ENCODE measurements around the gene PHRF1.
"Not testable (repeated sequence)": the region's sequence is repeated elsewhere in the genome, so short reads cannot be mapped to it uniquely, and the experiment has no call there.

Gene PHRF1

GRCh38 chr11:639332-639955 lies 63.2 kb downstream of the PHRF1 start:
- H3K9ac ChIP-seq (ENCODE audit: low read depth, low read length): peak overlapping the region; percentile 12; the same call in 1 of the 2 replicates
- H3K9me3 ChIP-seq (ENCODE audit: insufficient read depth, low read depth, low read length): no peaks in the 10 kb centered on the region
- peak overlapping the region; percentile 62; the same call in 1 of the 2 replicates for H3K4me3 ChIP-seq (ENCODE audit: low read length)
- peaks cover 70% of the 10 kb centered on the region for H3K27me3 ChIP-seq (ENCODE audit: insufficient read depth, low read length)
- peaks cover 4% of the 10 kb centered on the region; the same call in 1 of the 2 replicates for H3K4me1 ChIP-seq (ENCODE audit: insufficient read depth, low read length)
- H3K36me3 ChIP-seq (ENCODE audit: insufficient read depth, low read depth, low read length): no peaks in the 10 kb centered on the region
- no peak overlapping the region for H3K27ac ChIP-seq (ENCODE audit: low read length)

- H3K9ac ChIP-seq (ENCODE audit: low read depth, low read length): no peak overlapping the region
- H3K9me3 ChIP-seq (ENCODE audit: insufficient read depth, low read depth, low read length): no peaks in the 10 kb centered on the region
- H3K4me3 ChIP-seq (ENCODE audit: low read length): peak overlapping the region; percentile 26; the same call in 1 of the 2 replicates
- H3K27ac ChIP-seq (ENCODE audit: low read length): no peak overlapping the region
- peaks cover 4% of the 10 kb centered on the region; the same call in 1 of the 2 replicates for H3K4me1 ChIP-seq (ENCODE audit: insufficient read depth, low read length)
- no peaks in the 10 kb centered on the region for H3K36me3 ChIP-seq (ENCODE audit: insufficient read depth, low read depth, low read length)
- H3K27me3 ChIP-seq (ENCODE audit: insufficient read depth, low read length): peaks cover 63% of the 10 kb centered on the region
Observed at GRCh38 chr11:640021-640706, 63.9 kb downstream of the PHRF1 start.

GRCh38 chr11:641806-642370 lies 65.6 kb downstream of the PHRF1 start:
- H3K36me3 ChIP-seq (ENCODE audit: insufficient read depth, low read depth, low read length): no peaks in the 10 kb centered on the region
- no peak overlapping the region for H3K4me3 ChIP-seq (ENCODE audit: low read length)
- H3K4me1 ChIP-seq (ENCODE audit: insufficient read depth, low read length): peaks cover 4% of the 10 kb centered on the region; the same call in 1 of the 2 replicates
- peaks cover 45% of the 10 kb centered on the region for H3K27me3 ChIP-seq (ENCODE audit: insufficient read depth, low read length)
- H3K9ac ChIP-seq (ENCODE audit: low read depth, low read length): no peak overlapping the region
- no peak overlapping the region for H3K27ac ChIP-seq (ENCODE audit: low read length)
- no peaks in the 10 kb centered on the region for H3K9me3 ChIP-seq (ENCODE audit: insufficient read depth, low read depth, low read length)

- Histone ChIP-seq H3K27me3 (ENCODE audit: insufficient read depth, low read length) (peaks cover 31% of the 10 kb centered on the region), H3K4me1 (ENCODE audit: insufficient read depth, low read length) (peaks cover 1% of the 10 kb centered on the region; the same call in 1 of the 2 replicates), H3K9ac (ENCODE audit: low read depth, low read length) (no peak overlapping the region), H3K27ac (ENCODE audit: low read length) (no peak overlapping the region), H3K9me3 (ENCODE audit: insufficient read depth, low read depth, low read length) (no peaks in the 10 kb centered on the region), H3K36me3 (ENCODE audit: insufficient read depth, low read depth, low read length) (no peaks in the 10 kb centered on the region), H3K4me3 (ENCODE audit: low read length) (no peak overlapping the region)
Observed at GRCh38 chr11:643366-643765, 67.1 kb downstream of the PHRF1 start.

GRCh38 chr11:643849-644738 lies 67.8 kb downstream of the PHRF1 start:
- Histone ChIP-seq H3K4me3 (ENCODE audit: low read length) (no peak overlapping the region), H3K9me3 (ENCODE audit: insufficient read depth, low read depth, low read length) (no peaks in the 10 kb centered on the region), H3K27me3 (ENCODE audit: insufficient read depth, low read length) (peaks cover 23% of the 10 kb centered on the region), H3K4me1 (ENCODE audit: insufficient read depth, low read length) (no peaks in the 10 kb centered on the region), H3K27ac (ENCODE audit: low read length) (no peak overlapping the region), H3K9ac (ENCODE audit: low read depth, low read length) (no peak overlapping the region), H3K36me3 (ENCODE audit: insufficient read depth, low read depth, low read length) (no peaks in the 10 kb centered on the region)

- Histone ChIP-seq H3K9me3 (ENCODE audit: insufficient read depth, low read depth, low read length) (no peaks in the 10 kb centered on the region), H3K27me3 (ENCODE audit: insufficient read depth, low read length) (peaks cover 11% of the 10 kb centered on the region; the same call in 1 of the 2 replicates), H3K9ac (ENCODE audit: low read depth, low read length) (no peak overlapping the region), H3K4me1 (ENCODE audit: insufficient read depth, low read length) (no peaks in the 10 kb centered on the region), H3K27ac (ENCODE audit: low read length) (no peak overlapping the region), H3K36me3 (ENCODE audit: insufficient read depth, low read depth, low read length) (peaks cover 4% of the 10 kb centered on the region; the same call in 1 of the 2 replicates), H3K4me3 (ENCODE audit: low read length) (no peak overlapping the region)
Observed at GRCh38 chr11:645536-645935, 69.3 kb downstream of the PHRF1 start.

GRCh38 chr11:646214-646613 lies 69.9 kb downstream of the PHRF1 start:
- no peak overlapping the region for H3K4me3 ChIP-seq (ENCODE audit: low read length)
- no peaks in the 10 kb centered on the region for H3K4me1 ChIP-seq (ENCODE audit: insufficient read depth, low read length)

GRCh38 chr11:647672-648158 lies 71.4 kb downstream of the PHRF1 start:
- H3K36me3 ChIP-seq (ENCODE audit: insufficient read depth, low read depth, low read length); H3K4me3 ChIP-seq (ENCODE audit: low read length); H3K27me3 ChIP-seq (ENCODE audit: insufficient read depth, low read length); H3K27ac ChIP-seq (ENCODE audit: low read length); H3K9ac ChIP-seq (ENCODE audit: low read depth, low read length); H3K4me1 ChIP-seq (ENCODE audit: insufficient read depth, low read length); H3K9me3 ChIP-seq (ENCODE audit: insufficient read depth, low read depth, low read length): not testable (repeated sequence)

More at GRCh38 chr11:646214-646613, 69.9 kb downstream of the PHRF1 start:
- peaks cover 4% of the 10 kb centered on the region; the same call in 1 of the 2 replicates for H3K36me3 ChIP-seq (ENCODE audit: insufficient read depth, low read depth, low read length)
- peaks cover 4% of the 10 kb centered on the region; the same call in 1 of the 2 replicates for H3K27me3 ChIP-seq (ENCODE audit: insufficient read depth, low read length)
- no peak overlapping the region for H3K9ac ChIP-seq (ENCODE audit: low read depth, low read length)
- H3K9me3 ChIP-seq (ENCODE audit: insufficient read depth, low read depth, low read length): no peaks in the 10 kb centered on the region
- no peak overlapping the region for H3K27ac ChIP-seq (ENCODE audit: low read length)

GRCh38 chr11:650482-650881 lies 74.2 kb downstream of the PHRF1 start:
- H3K36me3 ChIP-seq (ENCODE audit: insufficient read depth, low read depth, low read length): peaks cover 4% of the 10 kb centered on the region; the same call in 1 of the 2 replicates

GRCh38 chr11:653136-653535 lies 76.9 kb downstream of the PHRF1 start:
- H3K36me3 ChIP-seq (ENCODE audit: insufficient read depth, low read depth, low read length): peaks cover 11% of the 10 kb centered on the region; the same call in 1 of the 2 replicates
- not testable (repeated sequence) for H3K27me3 ChIP-seq (ENCODE audit: insufficient read depth, low read length); H3K4me1 ChIP-seq (ENCODE audit: insufficient read depth, low read length); H3K27ac ChIP-seq (ENCODE audit: low read length); H3K4me3 ChIP-seq (ENCODE audit: low read length); H3K9me3 ChIP-seq (ENCODE audit: insufficient read depth, low read depth, low read length); H3K9ac ChIP-seq (ENCODE audit: low read depth, low read length)

More at GRCh38 chr11:650482-650881, 74.2 kb downstream of the PHRF1 start:
- Histone ChIP-seq H3K27ac (ENCODE audit: low read length) (no peak overlapping the region), H3K4me3 (ENCODE audit: low read length) (no peak overlapping the region), H3K9me3 (ENCODE audit: insufficient read depth, low read depth, low read length) (no peaks in the 10 kb centered on the region), H3K9ac (ENCODE audit: low read depth, low read length) (no peak overlapping the region), H3K27me3 (ENCODE audit: insufficient read depth, low read length) (no peaks in the 10 kb centered on the region), H3K4me1 (ENCODE audit: insufficient read depth, low read length) (no peaks in the 10 kb centered on the region)

- no peaks in the 10 kb centered on the region for H3K9me3 ChIP-seq (ENCODE audit: insufficient read depth, low read depth, low read length)
- no peak overlapping the region for H3K4me3 ChIP-seq (ENCODE audit: low read length)
- no peak overlapping the region for H3K27ac ChIP-seq (ENCODE audit: low read length)
- no peak overlapping the region for H3K9ac ChIP-seq (ENCODE audit: low read depth, low read length)
- H3K36me3 ChIP-seq (ENCODE audit: insufficient read depth, low read depth, low read length): peaks cover 11% of the 10 kb centered on the region; the same call in 1 of the 2 replicates
- H3K27me3 ChIP-seq (ENCODE audit: insufficient read depth, low read length): no peaks in the 10 kb centered on the region
- no peaks in the 10 kb centered on the region for H3K4me1 ChIP-seq (ENCODE audit: insufficient read depth, low read length)
Observed at GRCh38 chr11:653837-654236, 77.6 kb downstream of the PHRF1 start.

Measured in iPS-20b (cell line).